Gastroesophageal sphincter (tissue), 4 donors: ENCODE results near the gene SERPINI1. TPM values are rescaled to one million over a fixed set of nuclear protein-coding genes. Genes with fewer than 3 reads are reported as not detected.

Experiments
- ATAC-seq: fragments of 150-250 bp; one replicate; pipeline ENCODE4 v1.9.1; 2016; ENCODE audit warnings: mild to moderate bottlenecking, moderate library complexity
- H3K27ac ChIP-seq, 4 donors: fragments of 200-600 bp; sonication (generic) in 3 of 4; 1 replicate in 3 of 4; 2 replicates in 1 of 4; pipeline ENCODE4 v1.5.1; 2016 to 2019
- H3K27me3 ChIP-seq: fragments of 200-600 bp; sonication (generic); one replicate; pipeline ENCODE4 v1.5.1; 2019
- H3K36me3 ChIP-seq, 2 donors: fragments of 200-600 bp; sonication (generic); one replicate each; pipeline ENCODE4 v1.5.1; 2019; ENCODE audit warnings: control low read depth in 1 of 2
- H3K4me1 ChIP-seq, 3 donors: fragments of 200-600 bp; sonication (generic); 1 replicate in 2 of 3; 2 replicates in 1 of 3; pipeline ENCODE4 v1.5.1; 2016 to 2019; ENCODE audit warnings: control low read depth in 2 of 3
- H3K4me3 ChIP-seq, 2 donors: fragments of 200-600 bp; sonication (generic); one replicate each; pipeline ENCODE4 v1.5.1; 2019; ENCODE audit warnings: mild to moderate bottlenecking in 1 of 2, moderate library complexity in 1 of 2
- H3K9me3 ChIP-seq, 3 donors: fragments of 200-600 bp; sonication (generic); one replicate each; pipeline ENCODE4 v1.5.1; 2017 to 2019; ENCODE audit warnings: control low read depth in 2 of 3
- CTCF ChIP-seq, 4 experiments: fragments of 200-600 bp in 2 of 4; fragments of 450-650 bp in 2 of 4; sonication (generic) in 1 of 4; IDR thresholded peaks; one replicate each; pipeline ENCODE4 v1.5.1; 2017 to 2019; ENCODE audit warnings: antibody characterized with exemption in 4 of 4, mild to moderate bottlenecking in 2 of 4, moderate library complexity in 2 of 4
- EP300 ChIP-seq: sonication (generic); formaldehyde crosslinking; IDR thresholded peaks from one replicate; pipeline ENCODE4 v1.6.1; 2017; ENCODE audit warnings: antibody characterized with exemption, mild to moderate bottlenecking
- POLR2A ChIP-seq, 2 donors: fragments of 450-650 bp; IDR thresholded peaks; one replicate each; pipeline ENCODE4 v1.6.1; 2017; ENCODE audit warnings: antibody characterized with exemption in 2 of 2, mild to moderate bottlenecking in 2 of 2, moderate library complexity in 1 of 2
- POLR2AphosphoS5 ChIP-seq: sonication (generic); formaldehyde crosslinking; IDR thresholded peaks from one replicate; pipeline ENCODE4 v1.6.1; 2017; ENCODE audit warnings: antibody characterized with exemption
- WGBS, 2 donors: methylation state at CpG; one replicate each; pipeline ENCODE4 v1.1.5; 2018; ENCODE audit warnings: low coverage in 1 of 2; 5-methylcytosine and 5-hydroxymethylcytosine counted together
- total RNA-seq, 4 donors: library from RNA; depleted of rRNA; stranded (reverse); fragments of >200 nt; gene quantifications; one replicate each; pipeline ENCODE4 v1.1.0, GENCODE V29; 2016

The SERPINI1 gene
- total RNA-seq, 4 donors from 2014 or later = 1.6 to 13.1 (median 4.9) TPM

- no peaks in the 10 kb centered on the region for H3K27me3 ChIP-seq
- WGBS, 2 donors = 90 to 93% methylated on average over 3 of the region's 3 CpGs
- TF ChIP-seq CTCF (IDR thresholded peaks at IDR 0.05) (no peak), EP300 (no peak), POLR2AphosphoS5 (no peak), POLR2A (IDR thresholded peaks at IDR 0.05) (no peak)
- H3K4me3 ChIP-seq = no peak overlapping the region
- H3K27ac ChIP-seq = no peak overlapping the region
- H3K36me3 ChIP-seq = no peaks in the 10 kb centered on the region
- ATAC-seq = no peak
- H3K9me3 ChIP-seq = no peaks in the 10 kb centered on the region
- peaks cover 0 to 27% (median 8%) of the 10 kb centered on the region in 3 donors for H3K4me1 ChIP-seq
Measured at GRCh38 chr3:167851749-167852148, 116.2 kb downstream of the SERPINI1 start.

GRCh38 chr3:167852216-167852615 lies 116.7 kb downstream of the SERPINI1 start:
- Histone ChIP-seq H3K27me3 (no peaks in the 10 kb centered on the region), H3K9me3 (no peaks in the 10 kb centered on the region), H3K27ac (no peak overlapping the region), H3K36me3 (no peaks in the 10 kb centered on the region), H3K4me3 (no peak overlapping the region), H3K4me1 (peaks cover 0 to 27% (median 8%) of the 10 kb centered on the region in 3 donors)
- 34 to 37% methylated on average over 2 of the region's 2 CpGs for WGBS, 2 donors
- ATAC-seq = no peak
- no peak for TF ChIP-seq EP300

- 0 to 33% methylated on average over 1 of the region's 1 CpG for WGBS, 2 donors
- Histone ChIP-seq H3K27me3 (no peaks in the 10 kb centered on the region), H3K4me3 (no peak overlapping the region), H3K36me3 (no peaks in the 10 kb centered on the region), H3K4me1 (peaks cover 0 to 27% (median 8%) of the 10 kb centered on the region in 3 donors), H3K27ac (no peak overlapping the region), H3K9me3 (no peaks in the 10 kb centered on the region)
- TF ChIP-seq EP300 (no peak), POLR2AphosphoS5 (no peak), CTCF (IDR thresholded peaks at IDR 0.05) (no peak), POLR2A (IDR thresholded peaks at IDR 0.05) (no peak)
- no peak for ATAC-seq
Measured at GRCh38 chr3:167854063-167854462, 118.5 kb downstream of the SERPINI1 start.

GRCh38 chr3:167854846-167855245 lies 119.3 kb downstream of the SERPINI1 start:
- ATAC-seq = no peak

GRCh38 chr3:167855306-167855705 lies 119.8 kb downstream of the SERPINI1 start:
- Histone ChIP-seq H3K27me3 (no peaks in the 10 kb centered on the region), H3K36me3 (no peaks in the 10 kb centered on the region), H3K4me3 (no peak overlapping the region), H3K9me3 (no peaks in the 10 kb centered on the region), H3K4me1 (peaks cover 0 to 27% (median 8%) of the 10 kb centered on the region in 3 donors), H3K27ac (no peak overlapping the region)
- TF ChIP-seq EP300 (no peak), POLR2A (IDR thresholded peaks at IDR 0.05) (no peak)
- ATAC-seq = no peak
- WGBS, 2 donors = 44 to 71% methylated on average over 1 of the region's 1 CpG

More at GRCh38 chr3:167854846-167855245, 119.3 kb downstream of the SERPINI1 start:
- H3K9me3 ChIP-seq = no peaks in the 10 kb centered on the region
- H3K27me3 ChIP-seq = no peaks in the 10 kb centered on the region
- H3K36me3 ChIP-seq = no peaks in the 10 kb centered on the region
- peaks cover 0 to 27% (median 8%) of the 10 kb centered on the region in 3 donors for H3K4me1 ChIP-seq
- no peak overlapping the region for H3K27ac ChIP-seq
- H3K4me3 ChIP-seq = no peak overlapping the region
- TF ChIP-seq CTCF (IDR thresholded peaks at IDR 0.05) = no peak
- TF ChIP-seq POLR2AphosphoS5 = no peak
- no peak for TF ChIP-seq POLR2A (IDR thresholded peaks at IDR 0.05)
- TF ChIP-seq EP300 = no peak

- Histone ChIP-seq H3K4me3 (no peak overlapping the region), H3K9me3 (no peaks in the 10 kb centered on the region), H3K4me1 (peaks cover 0 to 34% (median 8%) of the 10 kb centered on the region in 3 donors), H3K36me3 (no peaks in the 10 kb centered on the region), H3K27ac (no peak overlapping the region), H3K27me3 (no peaks in the 10 kb centered on the region)
- WGBS, 2 donors = 91 to 94% methylated on average over 2 of the region's 2 CpGs
- ATAC-seq = no peak
- TF ChIP-seq EP300 (no peak), POLR2AphosphoS5 (no peak), POLR2A (IDR thresholded peaks at IDR 0.05) (no peak), CTCF (IDR thresholded peaks at IDR 0.05) (no peak)
Measured at GRCh38 chr3:167858865-167859264, 123.3 kb downstream of the SERPINI1 start.
